Stimulated activated CD8-positive, alpha-beta memory T cell treated with anti-CD3 and anti-CD28 coated beads, Interleukin-4, amount 100 ng/mL, for 4 hours (primary cell): Measurements from ENCODE around the gene SH3YL1.
"Not testable (repeated sequence)": the region's sequence is repeated elsewhere in the genome, so short reads cannot be mapped to it uniquely, and the experiment has no call there.

Experiments used
- DNase-seq, 2 donors: peaks; one replicate each; pipeline ENCODE4 v3.0.0-alpha.2; 2020; ENCODE audit warnings: low read depth in 2 of 2, low spot score in 1 of 2

Gene SH3YL1

GRCh38 chr2:184695-185094 is 79.1 kb downstream of the SH3YL1 start:
- no peak for DNase-seq

- no peak for DNase-seq
Measured at GRCh38 chr2:182509-183122, 81.2 kb downstream of the SH3YL1 start.

- DNase-seq: no peak
Measured at GRCh38 chr2:180311-180710, 83.5 kb downstream of the SH3YL1 start.

- no peak for DNase-seq
Measured at GRCh38 chr2:179886-180285, 83.9 kb downstream of the SH3YL1 start.

GRCh38 chr2:177733-178132 is 86.1 kb downstream of the SH3YL1 start:
- no peak for DNase-seq

- DNase-seq: no peak
Measured at GRCh38 chr2:176917-177316, 86.9 kb downstream of the SH3YL1 start.

- no peak for DNase-seq
Measured at GRCh38 chr2:175880-176820, 87.7 kb downstream of the SH3YL1 start.

GRCh38 chr2:175161-175786 is 88.6 kb downstream of the SH3YL1 start:
- no peak for DNase-seq

GRCh38 chr2:172120-172519 is 91.7 kb downstream of the SH3YL1 start:
- DNase-seq: not testable (repeated sequence)

- no peak for DNase-seq
Measured at GRCh38 chr2:169741-170140, 94.1 kb downstream of the SH3YL1 start.
